Liver (tissue), 3 donors: ENCODE measurements around the gene CARS2.

ENCODE experiments used
- FOXA1 ChIP-seq: IDR thresholded peaks from 2 replicates; pipeline ENCODE4 v1.6.1; 2016; ENCODE audit warnings: antibody characterized with exemption
- JUND ChIP-seq, 2 donors: IDR thresholded peaks; 2 replicates each; pipeline ENCODE4 v1.6.1; 2016; ENCODE audit warnings: antibody characterized with exemption in 2 of 2
- NR2F2 ChIP-seq: IDR thresholded peaks from 2 replicates; pipeline ENCODE4 v1.6.1; 2016; ENCODE audit warnings: antibody characterized with exemption
- REST ChIP-seq: IDR thresholded peaks from 2 replicates; pipeline ENCODE4 v1.6.1; 2016; ENCODE audit warnings: antibody characterized with exemption, mild to moderate bottlenecking
- SP1 ChIP-seq: IDR thresholded peaks from 2 replicates; pipeline ENCODE4 v1.6.1; 2018; ENCODE audit warnings: antibody characterized with exemption, mild to moderate bottlenecking
- TAF1 ChIP-seq: conservative IDR thresholded peaks from 2 replicates; pipeline ENCODE4 v1.6.1; 2016; ENCODE audit warnings: antibody characterized with exemption, mild to moderate bottlenecking
- YY1 ChIP-seq: IDR thresholded peaks from 2 replicates; pipeline ENCODE4 v1.6.1; 2016; ENCODE audit warnings: antibody characterized with exemption, mild to moderate bottlenecking
- TF ChIP-seq, protein P1 (sequence below): IDR thresholded peaks from 2 replicates; pipeline ENCODE4 v1.6.1; 2016; ENCODE audit warnings: antibody characterized with exemption
- TF ChIP-seq, protein P2 (sequence below): fragments of 150-350 bp; IDR thresholded peaks from 2 replicates; pipeline ENCODE4 v1.5.1; 2017; ENCODE audit warnings: improper control_type of control experiment, low read depth, low read length; ENCODE audit not compliant: missing input control
- TF ChIP-seq, protein P3 (sequence below): IDR thresholded peaks from 2 replicates; pipeline ENCODE4 v1.6.1; 2016; ENCODE audit warnings: antibody characterized with exemption
- donor health status: healthy.
- donor health status: healthy.

DNA sequence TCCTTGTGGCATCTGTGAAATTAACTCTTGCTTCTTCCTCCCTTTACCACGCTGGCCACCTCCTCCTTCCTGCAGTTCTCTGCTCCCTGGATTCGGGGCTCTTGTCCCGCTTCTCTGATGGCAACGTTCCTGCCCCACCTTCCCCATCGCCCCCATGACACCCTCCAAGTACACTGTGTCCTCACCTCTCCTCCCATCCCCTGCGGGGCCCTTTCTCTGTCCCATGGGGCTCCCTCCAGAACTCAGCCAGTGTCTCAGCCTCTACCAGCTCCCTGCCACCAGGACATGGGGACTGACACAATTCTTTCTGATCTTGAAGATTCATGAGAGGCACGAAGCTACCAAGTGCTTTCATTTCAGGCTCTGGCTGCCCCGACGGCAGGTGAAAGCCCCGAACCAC lies 9.1 kb downstream of the CARS2 start:
- TF ChIP-seq, protein P1, sequence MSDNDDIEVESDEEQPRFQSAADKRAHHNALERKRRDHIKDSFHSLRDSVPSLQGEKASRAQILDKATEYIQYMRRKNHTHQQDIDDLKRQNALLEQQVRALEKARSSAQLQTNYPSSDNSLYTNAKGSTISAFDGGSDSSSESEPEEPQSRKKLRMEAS: no peak
- TF ChIP-seq, protein P2, sequence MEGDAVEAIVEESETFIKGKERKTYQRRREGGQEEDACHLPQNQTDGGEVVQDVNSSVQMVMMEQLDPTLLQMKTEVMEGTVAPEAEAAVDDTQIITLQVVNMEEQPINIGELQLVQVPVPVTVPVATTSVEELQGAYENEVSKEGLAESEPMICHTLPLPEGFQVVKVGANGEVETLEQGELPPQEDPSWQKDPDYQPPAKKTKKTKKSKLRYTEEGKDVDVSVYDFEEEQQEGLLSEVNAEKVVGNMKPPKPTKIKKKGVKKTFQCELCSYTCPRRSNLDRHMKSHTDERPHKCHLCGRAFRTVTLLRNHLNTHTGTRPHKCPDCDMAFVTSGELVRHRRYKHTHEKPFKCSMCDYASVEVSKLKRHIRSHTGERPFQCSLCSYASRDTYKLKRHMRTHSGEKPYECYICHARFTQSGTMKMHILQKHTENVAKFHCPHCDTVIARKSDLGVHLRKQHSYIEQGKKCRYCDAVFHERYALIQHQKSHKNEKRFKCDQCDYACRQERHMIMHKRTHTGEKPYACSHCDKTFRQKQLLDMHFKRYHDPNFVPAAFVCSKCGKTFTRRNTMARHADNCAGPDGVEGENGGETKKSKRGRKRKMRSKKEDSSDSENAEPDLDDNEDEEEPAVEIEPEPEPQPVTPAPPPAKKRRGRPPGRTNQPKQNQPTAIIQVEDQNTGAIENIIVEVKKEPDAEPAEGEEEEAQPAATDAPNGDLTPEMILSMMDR: no peak
- no peak for TF ChIP-seq JUND (IDR thresholded peaks at IDR 0.05)
- no peak for TF ChIP-seq REST
- TF ChIP-seq, protein P3, sequence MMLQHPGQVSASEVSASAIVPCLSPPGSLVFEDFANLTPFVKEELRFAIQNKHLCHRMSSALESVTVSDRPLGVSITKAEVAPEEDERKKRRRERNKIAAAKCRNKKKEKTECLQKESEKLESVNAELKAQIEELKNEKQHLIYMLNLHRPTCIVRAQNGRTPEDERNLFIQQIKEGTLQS: no peak
- TF ChIP-seq TAF1: no peak
- no peak for TF ChIP-seq FOXA1
- no peak for TF ChIP-seq SP1
- no peak for TF ChIP-seq YY1
- no peak for TF ChIP-seq NR2F2
